Measurements from ENCODE around the gene POLD3.

The POLD3 gene

GRCh38 chr11:74683279-74683871 lies 91.0 kb downstream of the POLD3 start:
- H3K4me3 ChIP-seq (ENCODE audit: insufficient read length, low read depth): no peak overlapping the region
- H3K27me3 ChIP-seq (ENCODE audit: insufficient read depth, insufficient read length): no peaks in the 10 kb centered on the region
- H3K9me3 ChIP-seq (ENCODE audit: insufficient read depth, low read length): 0 out of 2 replicates have a peak, but pooled peaks cover 6% of the 10 kb centered on the region
- H3K36me3 ChIP-seq (ENCODE audit: insufficient read depth, insufficient read length, low read length): no peaks in the 10 kb centered on the region
- H3K9ac ChIP-seq (ENCODE audit: insufficient read length, low read depth): no peak overlapping the region
- no peak for DNase-seq (ENCODE audit: low read depth, low spot score)
- TF ChIP-seq ZNF274 (IDR thresholded peaks at IDR 0.05; ENCODE audit: low read depth, low read length) (no peak), YY1 (IDR thresholded peaks at IDR 0.05; ENCODE audit: insufficient read depth, insufficient read length) (no peak), SUZ12 (IDR thresholded peaks at IDR 0.05; ENCODE audit: extremely low read depth, insufficient read depth, insufficient read length) (no peak)
- peaks cover 5% of the 10 kb centered on the region for H3K4me1 ChIP-seq (ENCODE audit: insufficient read depth, insufficient read length)

DNA sequence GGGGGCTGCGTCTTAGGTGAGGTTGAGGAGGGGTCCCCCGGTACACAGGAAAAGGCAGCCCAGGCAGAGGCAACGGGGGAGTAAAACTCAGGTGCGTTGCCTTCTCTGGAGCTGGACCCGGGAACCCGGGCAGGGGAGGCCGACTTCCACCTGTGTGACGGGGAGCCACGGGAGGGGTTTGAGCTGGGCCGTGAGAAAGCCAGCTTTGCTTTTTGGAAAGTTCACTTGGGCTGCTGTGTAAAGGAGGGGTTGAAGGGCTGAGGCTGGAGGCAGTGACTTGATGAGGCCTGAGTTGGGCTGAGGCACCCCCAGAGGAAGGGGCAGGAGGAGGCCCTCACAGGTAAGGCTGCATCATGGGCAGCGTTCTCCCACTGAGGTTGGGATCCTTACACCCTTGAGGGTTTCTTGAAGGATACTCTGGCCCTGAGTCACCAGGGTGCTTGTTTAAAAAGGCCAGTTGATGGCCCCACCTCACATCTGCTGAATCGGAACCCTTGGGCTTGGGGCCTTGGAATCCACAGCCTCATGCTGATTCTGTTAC lies 91.6 kb downstream of the POLD3 start:
- no peak overlapping the region for H3K9ac ChIP-seq (ENCODE audit: insufficient read length, low read depth)
- 0 out of 2 replicates have a peak, but pooled peaks cover 6% of the 10 kb centered on the region for H3K9me3 ChIP-seq (ENCODE audit: insufficient read depth, low read length)
- H3K27me3 ChIP-seq (ENCODE audit: insufficient read depth, insufficient read length): no peaks in the 10 kb centered on the region
- no peaks in the 10 kb centered on the region for H3K36me3 ChIP-seq (ENCODE audit: insufficient read depth, insufficient read length, low read length)
- DNase-seq (ENCODE audit: low read depth, low spot score): no peak
- H3K4me3 ChIP-seq (ENCODE audit: insufficient read length, low read depth): no peak overlapping the region
- TF ChIP-seq YY1 (IDR thresholded peaks at IDR 0.05; ENCODE audit: insufficient read depth, insufficient read length) (no peak), ZNF274 (IDR thresholded peaks at IDR 0.05; ENCODE audit: low read depth, low read length) (no peak), SUZ12 (IDR thresholded peaks at IDR 0.05; ENCODE audit: extremely low read depth, insufficient read depth, insufficient read length) (no peak)
- peaks cover 5% of the 10 kb centered on the region for H3K4me1 ChIP-seq (ENCODE audit: insufficient read depth, insufficient read length)

GRCh38 chr11:74684661-74685060 lies 92.3 kb downstream of the POLD3 start:
- TF ChIP-seq YY1 (IDR thresholded peaks at IDR 0.05; ENCODE audit: insufficient read depth, insufficient read length): no peak
- TF ChIP-seq ZNF274 (IDR thresholded peaks at IDR 0.05; ENCODE audit: low read depth, low read length): no peak
- TF ChIP-seq SUZ12 (IDR thresholded peaks at IDR 0.05; ENCODE audit: extremely low read depth, insufficient read depth, insufficient read length): no peak

DNA sequence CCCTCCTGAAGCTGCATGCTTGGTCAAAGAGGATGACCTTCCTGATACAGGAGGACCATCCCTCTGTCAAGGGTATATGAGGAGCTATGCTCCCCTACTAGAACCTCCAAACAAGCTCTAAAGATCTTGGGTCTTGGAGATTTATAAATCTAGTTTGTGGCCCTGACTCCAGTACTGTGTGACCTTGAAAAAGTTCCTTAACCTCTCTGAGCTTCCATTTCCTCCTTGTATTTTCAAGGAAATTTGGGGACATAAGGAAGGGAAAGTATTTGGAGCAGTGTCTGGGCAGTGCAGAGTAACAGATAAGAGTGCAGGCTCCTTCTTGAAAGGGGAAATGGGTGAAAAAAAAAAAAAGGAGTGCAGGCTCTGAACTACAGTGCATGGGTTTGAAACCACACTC lies 93.0 kb downstream of the POLD3 start:
- Histone ChIP-seq H3K4me1 (ENCODE audit: insufficient read depth, insufficient read length) (peaks cover 5% of the 10 kb centered on the region), H3K9ac (ENCODE audit: insufficient read length, low read depth) (no peak overlapping the region), H3K27me3 (ENCODE audit: insufficient read depth, insufficient read length) (no peaks in the 10 kb centered on the region), H3K36me3 (ENCODE audit: insufficient read depth, insufficient read length, low read length) (no peaks in the 10 kb centered on the region), H3K9me3 (ENCODE audit: insufficient read depth, low read length) (0 out of 2 replicates have a peak, but pooled peaks cover 5% of the 10 kb centered on the region), H3K4me3 (ENCODE audit: insufficient read length, low read depth) (no peak overlapping the region)
- TF ChIP-seq SUZ12 (IDR thresholded peaks at IDR 0.05; ENCODE audit: extremely low read depth, insufficient read depth, insufficient read length) (no peak), YY1 (IDR thresholded peaks at IDR 0.05; ENCODE audit: insufficient read depth, insufficient read length) (no peak), ZNF274 (IDR thresholded peaks at IDR 0.05; ENCODE audit: low read depth, low read length) (no peak)
- no peak for DNase-seq (ENCODE audit: low read depth, low spot score)

More at GRCh38 chr11:74684661-74685060, 92.3 kb downstream of the POLD3 start:
- Histone ChIP-seq H3K27me3 (ENCODE audit: insufficient read depth, insufficient read length) (no peaks in the 10 kb centered on the region), H3K4me1 (ENCODE audit: insufficient read depth, insufficient read length) (peaks cover 5% of the 10 kb centered on the region), H3K9ac (ENCODE audit: insufficient read length, low read depth) (no peak overlapping the region), H3K4me3 (ENCODE audit: insufficient read length, low read depth) (no peak overlapping the region), H3K9me3 (ENCODE audit: insufficient read depth, low read length) (0 out of 2 replicates have a peak, but pooled peaks cover 6% of the 10 kb centered on the region), H3K36me3 (ENCODE audit: insufficient read depth, insufficient read length, low read length) (no peaks in the 10 kb centered on the region)
- DNase-seq (ENCODE audit: low read depth, low spot score): no peak

- TF ChIP-seq ZNF274 (IDR thresholded peaks at IDR 0.05; ENCODE audit: low read depth, low read length) (no peak), YY1 (IDR thresholded peaks at IDR 0.05; ENCODE audit: insufficient read depth, insufficient read length) (no peak), SUZ12 (IDR thresholded peaks at IDR 0.05; ENCODE audit: extremely low read depth, insufficient read depth, insufficient read length) (no peak)
- no peak overlapping the region for H3K9ac ChIP-seq (ENCODE audit: insufficient read length, low read depth)
- H3K36me3 ChIP-seq (ENCODE audit: insufficient read depth, insufficient read length, low read length): no peaks in the 10 kb centered on the region
- no peaks in the 10 kb centered on the region for H3K27me3 ChIP-seq (ENCODE audit: insufficient read depth, insufficient read length)
- DNase-seq (ENCODE audit: low read depth, low spot score): no peak
- H3K4me1 ChIP-seq (ENCODE audit: insufficient read depth, insufficient read length): peaks cover 5% of the 10 kb centered on the region
- no peak overlapping the region for H3K4me3 ChIP-seq (ENCODE audit: insufficient read length, low read depth)
- H3K9me3 ChIP-seq (ENCODE audit: insufficient read depth, low read length): no peaks in the 10 kb centered on the region
Measured at GRCh38 chr11:74685905-74686304, 93.5 kb downstream of the POLD3 start.

DNA sequence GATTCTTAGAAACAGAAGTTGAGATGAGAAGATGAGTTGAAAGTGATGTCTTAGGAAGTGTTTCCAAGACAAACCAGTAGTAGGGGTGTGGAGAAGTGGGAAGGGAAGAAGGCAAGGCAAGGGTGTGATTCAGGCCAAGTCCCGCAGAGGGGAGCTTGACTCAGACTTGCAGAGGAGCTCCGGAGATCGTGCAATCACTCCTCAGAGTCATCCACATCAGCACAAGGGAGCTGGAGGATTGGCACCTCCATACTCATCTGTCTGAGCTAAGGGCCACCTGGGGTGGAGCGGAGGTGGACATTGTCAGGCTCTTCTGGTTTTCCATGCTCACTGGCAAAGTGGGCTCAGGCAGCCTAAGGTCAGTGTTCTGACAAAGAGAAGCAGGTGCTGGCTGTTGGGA lies 94.4 kb downstream of the POLD3 start:
- H3K9ac ChIP-seq (ENCODE audit: insufficient read length, low read depth): no peak overlapping the region
- no peaks in the 10 kb centered on the region for H3K9me3 ChIP-seq (ENCODE audit: insufficient read depth, low read length)
- no peak for DNase-seq (ENCODE audit: low read depth, low spot score)
- no peaks in the 10 kb centered on the region for H3K36me3 ChIP-seq (ENCODE audit: insufficient read depth, insufficient read length, low read length)
- no peaks in the 10 kb centered on the region for H3K27me3 ChIP-seq (ENCODE audit: insufficient read depth, insufficient read length)
- TF ChIP-seq SUZ12 (IDR thresholded peaks at IDR 0.05; ENCODE audit: extremely low read depth, insufficient read depth, insufficient read length): no peak
- TF ChIP-seq YY1 (IDR thresholded peaks at IDR 0.05; ENCODE audit: insufficient read depth, insufficient read length): no peak
- no peak for TF ChIP-seq ZNF274 (IDR thresholded peaks at IDR 0.05; ENCODE audit: low read depth, low read length)
- H3K4me3 ChIP-seq (ENCODE audit: insufficient read length, low read depth): no peak overlapping the region
- H3K4me1 ChIP-seq (ENCODE audit: insufficient read depth, insufficient read length): peaks cover 5% of the 10 kb centered on the region

DNA sequence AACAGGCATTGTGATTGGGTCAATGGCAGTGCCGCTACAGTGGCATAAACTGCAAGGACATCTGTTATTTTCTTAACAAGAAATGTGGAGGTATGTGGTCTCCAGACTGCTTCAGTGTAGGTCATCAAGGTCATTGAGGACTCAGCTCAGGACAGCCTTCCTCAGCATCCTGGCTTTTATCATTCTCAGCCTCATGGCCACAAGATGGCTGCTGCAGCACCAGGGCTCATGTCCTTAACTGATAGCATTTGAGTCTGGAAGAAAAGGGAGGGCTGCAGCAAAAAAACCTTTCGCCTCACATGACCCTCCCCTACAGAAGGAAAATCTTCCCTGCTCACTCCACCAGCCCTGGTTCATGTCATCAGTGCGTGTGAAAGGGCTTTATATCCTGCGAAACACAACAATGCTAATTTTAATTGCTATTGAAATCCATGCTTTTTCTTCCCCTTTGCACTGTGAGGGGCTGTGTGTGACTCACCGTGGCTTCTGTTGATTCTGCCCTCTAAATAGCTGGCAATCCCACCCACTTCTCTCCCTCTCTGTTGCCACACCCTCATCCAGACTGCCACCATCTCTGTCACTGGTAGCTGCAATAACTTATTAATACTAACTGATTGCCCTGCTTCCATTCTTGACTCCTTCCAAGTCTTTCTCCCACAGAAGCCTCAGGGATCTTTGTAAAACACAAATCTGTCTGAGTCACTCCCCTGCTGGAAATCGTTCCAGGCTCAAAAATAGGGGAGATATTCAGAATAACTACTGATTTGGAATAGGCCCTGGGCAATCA lies 95.0 kb downstream of the POLD3 start:
- H3K4me1 ChIP-seq (ENCODE audit: insufficient read depth, insufficient read length): peaks cover 5% of the 10 kb centered on the region
- no peak for DNase-seq (ENCODE audit: low read depth, low spot score)
- H3K36me3 ChIP-seq (ENCODE audit: insufficient read depth, insufficient read length, low read length): no peaks in the 10 kb centered on the region
- no peaks in the 10 kb centered on the region for H3K9me3 ChIP-seq (ENCODE audit: insufficient read depth, low read length)
- TF ChIP-seq ZNF274 (IDR thresholded peaks at IDR 0.05; ENCODE audit: low read depth, low read length): no peak
- TF ChIP-seq YY1 (IDR thresholded peaks at IDR 0.05; ENCODE audit: insufficient read depth, insufficient read length): no peak
- no peak for TF ChIP-seq SUZ12 (IDR thresholded peaks at IDR 0.05; ENCODE audit: extremely low read depth, insufficient read depth, insufficient read length)
- H3K9ac ChIP-seq (ENCODE audit: insufficient read length, low read depth): no peak overlapping the region
- no peak overlapping the region for H3K4me3 ChIP-seq (ENCODE audit: insufficient read length, low read depth)
- H3K27me3 ChIP-seq (ENCODE audit: insufficient read depth, insufficient read length): no peaks in the 10 kb centered on the region

Data from NT2/D1 (cell line).